Kidney tubule cell (primary cell): ENCODE data around the gene SOCS4.
A peak's percentile ranks its signal among the peaks of the same experiment; 100 is the strongest.

Source experiments
- DNase-seq: peaks from one replicate; pipeline ENCODE4 v3.0.0-alpha.2; 2018; ENCODE audit warnings: low spot score

Gene SOCS4

DNA sequence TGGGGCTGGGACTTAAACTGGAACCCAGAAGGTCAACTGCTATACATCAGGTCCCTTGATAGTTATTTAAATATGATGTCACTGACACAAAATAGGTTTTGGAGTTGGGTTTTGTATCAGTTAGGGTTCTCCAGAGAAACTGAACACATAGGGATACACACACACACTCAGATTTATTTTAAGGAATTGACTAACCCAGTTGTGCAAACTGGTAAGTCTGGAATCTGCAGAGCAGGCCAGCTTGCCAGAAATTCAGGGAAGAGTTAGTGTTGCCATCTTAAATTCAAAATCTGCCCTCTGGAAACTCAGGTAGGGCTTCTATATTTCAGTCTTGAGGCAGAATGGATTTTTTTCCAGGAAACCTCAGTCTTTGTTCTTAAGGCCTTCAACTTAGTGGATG lies 61.3 kb downstream of the SOCS4 start:
- no peak for DNase-seq

DNA sequence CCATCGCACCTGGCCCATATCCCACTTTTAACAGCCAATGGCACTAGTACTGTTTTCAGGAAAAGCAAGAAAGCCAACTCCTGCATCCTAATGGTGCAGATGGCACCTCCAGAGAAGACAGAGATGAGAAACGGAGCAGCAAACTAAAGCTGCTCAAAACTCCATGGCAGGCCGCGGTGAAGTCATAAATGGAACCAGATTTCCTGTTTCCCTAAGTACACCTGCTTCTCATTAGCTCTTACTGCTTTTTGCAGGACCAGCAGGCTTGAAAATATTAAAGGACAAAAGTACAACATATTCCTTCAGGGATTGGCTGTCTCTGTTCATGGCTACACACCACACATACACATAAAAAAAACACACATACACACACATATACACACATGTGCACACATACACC lies 65.3 kb downstream of the SOCS4 start:
- no peak for DNase-seq

DNA sequence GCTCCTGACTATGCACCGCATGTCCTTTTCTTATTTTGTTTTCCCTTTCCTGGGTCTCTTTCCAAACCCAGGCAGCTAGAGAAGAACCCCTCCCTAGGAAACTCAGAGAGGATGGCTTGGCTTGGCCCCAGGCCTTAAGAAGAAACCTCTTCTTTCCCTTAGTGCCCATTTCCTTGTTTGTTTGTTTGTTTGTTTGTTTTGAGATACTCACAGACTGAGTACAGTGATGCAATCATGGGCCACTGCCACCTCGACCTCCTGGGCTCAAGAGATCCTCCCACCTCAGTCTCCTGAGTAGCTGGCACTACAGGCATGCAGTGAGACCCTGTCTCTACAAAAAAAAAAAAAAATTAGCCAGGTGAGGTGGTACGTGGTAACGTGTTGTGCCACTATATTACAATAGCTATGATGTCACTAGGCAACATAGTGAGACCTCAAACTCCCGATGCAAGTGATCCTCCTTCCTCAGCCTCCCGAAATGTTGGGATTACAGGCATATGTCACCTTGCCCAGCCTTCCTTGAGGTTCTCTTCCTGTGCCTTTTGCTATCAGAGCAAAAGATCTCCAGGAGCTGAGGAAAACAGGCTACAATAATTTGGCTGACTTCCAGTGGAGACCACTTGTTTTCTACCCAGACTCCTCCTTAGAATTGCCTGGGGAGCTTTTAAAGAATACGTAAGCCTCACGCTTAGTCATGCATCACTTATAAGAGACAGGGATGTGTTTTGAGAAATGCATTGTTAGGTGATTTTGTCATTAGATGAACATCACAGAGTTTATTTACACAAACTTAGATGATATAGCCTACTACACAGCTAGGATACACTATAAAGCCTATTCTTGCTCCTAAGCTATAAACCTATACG lies 67.5 kb downstream of the SOCS4 start:
- peak; percentile 42 for DNase-seq

DNA sequence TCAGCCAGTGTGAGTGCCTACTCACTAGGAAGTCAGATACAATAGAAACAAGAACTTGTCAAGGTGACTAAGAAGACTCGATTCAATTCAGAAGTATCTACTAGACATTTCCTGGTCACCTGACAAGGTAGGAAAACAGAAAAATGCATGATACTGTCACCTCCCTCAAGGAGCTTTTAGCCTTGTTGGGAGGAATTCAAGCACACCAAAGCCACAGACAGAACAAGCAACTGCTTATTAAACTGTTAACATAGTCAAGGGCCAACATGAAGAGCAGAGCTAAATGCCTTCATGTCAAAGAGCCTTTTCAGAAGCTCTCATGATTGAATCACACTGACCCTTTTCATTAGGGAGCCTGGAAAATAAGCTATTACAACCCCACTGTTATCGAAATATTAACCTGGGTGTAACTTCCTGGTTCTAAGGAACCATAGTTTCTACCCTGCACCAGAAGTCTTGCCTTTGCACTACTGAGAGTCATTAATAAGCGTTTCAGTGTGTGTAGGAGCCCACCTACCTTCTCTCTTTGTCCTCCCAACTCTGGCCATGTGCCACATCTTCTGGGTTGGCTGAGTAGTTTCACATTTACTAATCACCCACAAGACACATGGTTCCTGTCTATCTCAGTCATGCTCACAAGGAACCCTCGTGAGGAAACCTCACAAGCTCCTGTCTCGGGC lies 71.0 kb downstream of the SOCS4 start:
- DNase-seq = peak; percentile 84

DNA sequence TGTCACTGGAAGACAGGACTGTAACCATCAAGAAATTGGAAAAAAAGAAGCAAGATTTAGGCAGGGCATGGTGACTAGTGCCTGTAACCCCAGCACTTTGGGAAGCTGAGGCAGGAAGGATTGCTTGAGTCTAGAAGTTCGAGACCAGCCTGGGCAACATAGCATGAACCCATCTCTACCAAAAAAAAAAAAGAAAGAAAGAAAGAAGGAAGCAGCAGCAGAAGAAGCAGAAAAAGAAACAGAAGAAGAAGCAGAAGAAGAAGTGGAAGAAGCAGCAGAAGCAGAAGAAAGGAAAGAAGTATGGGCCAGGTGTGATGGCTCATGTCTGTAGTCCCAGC lies 71.5 kb downstream of the SOCS4 start:
- no peak for DNase-seq
